H9 (cell line): Measurements from ENCODE around the gene STPG1. TPM values are rescaled to one million over a fixed set of nuclear protein-coding genes. Genes with fewer than 3 reads are reported as not detected.

Experiments used
- DNase-seq: peaks from one replicate; pipeline ENCODE4 v3.0.0-alpha.2; 2017
- H2AFZ ChIP-seq: one replicate; pipeline ENCODE4 v1.6.1; 2013; ENCODE audit warnings: mild to moderate bottlenecking, low read length, control low read depth, moderate library complexity
- H2AK5ac ChIP-seq: 2 replicates; pipeline ENCODE4 v1.6.1; 2013; ENCODE audit warnings: low read length, control low read depth, mixed read lengths; ENCODE audit not compliant: insufficient read length
- H2BK120ac ChIP-seq: one replicate; pipeline ENCODE4 v1.6.1; 2013; ENCODE audit warnings: low read depth, mild to moderate bottlenecking, low read length, control low read depth, inconsistent platforms; ENCODE audit not compliant: poor library complexity, severe bottlenecking
- H2BK12ac ChIP-seq: 2 replicates; pipeline ENCODE4 v1.6.1; 2013; ENCODE audit warnings: low read length, control low read depth, mixed read lengths, low read depth; ENCODE audit not compliant: insufficient read length
- H2BK15ac ChIP-seq: 2 replicates; pipeline ENCODE4 v1.6.1; 2013; ENCODE audit warnings: low read depth, low read length, control low read depth
- H2BK20ac ChIP-seq: one replicate; pipeline ENCODE4 v1.6.1; 2013; ENCODE audit warnings: low read depth, mild to moderate bottlenecking, low read length, control low read depth, inconsistent platforms; ENCODE audit not compliant: poor library complexity, severe bottlenecking
- H2BK5ac ChIP-seq: 2 replicates; pipeline ENCODE4 v1.6.1; 2013; ENCODE audit warnings: low read length, control low read depth, mixed read lengths; ENCODE audit not compliant: insufficient read length
- H3K14ac ChIP-seq: 2 replicates; pipeline ENCODE4 v1.6.1; 2013; ENCODE audit warnings: low read length, control low read depth; ENCODE audit not compliant: insufficient read depth
- H3K18ac ChIP-seq: 2 replicates; pipeline ENCODE4 v1.6.1; 2013; ENCODE audit warnings: low read depth, mild to moderate bottlenecking, mixed read lengths, low read length, control low read depth; ENCODE audit not compliant: insufficient read length
- H3K23ac ChIP-seq: 2 replicates; pipeline ENCODE4 v1.6.1; 2013; ENCODE audit warnings: low read length, control low read depth, mixed read lengths, low read depth; ENCODE audit not compliant: insufficient read length
- H3K23me2 ChIP-seq: 2 replicates; pipeline ENCODE4 v1.6.1; 2013; ENCODE audit warnings: low read depth, mild to moderate bottlenecking, mixed read lengths, low read length, control low read depth; ENCODE audit not compliant: insufficient read length, poor library complexity, severe bottlenecking
- H3K27ac ChIP-seq: 2 replicates; pipeline ENCODE4 v1.5.1; 2013; ENCODE audit warnings: low read length, control low read depth, mixed read lengths, low read depth; ENCODE audit not compliant: insufficient read length
- H3K27me3 ChIP-seq: 2 replicates; pipeline ENCODE4 v1.6.1; 2013; ENCODE audit warnings: low read length, control low read depth, inconsistent platforms; ENCODE audit not compliant: insufficient read depth
- H3K4ac ChIP-seq: 2 replicates; pipeline ENCODE4 v1.6.1; 2013; ENCODE audit warnings: low read depth, mild to moderate bottlenecking, control low read depth, inconsistent platforms, low read length, moderate library complexity
- H3K4me1 ChIP-seq: 2 replicates; pipeline ENCODE4 v1.6.1; 2013; ENCODE audit warnings: low read length, control low read depth, inconsistent platforms; ENCODE audit not compliant: insufficient read depth
- H3K4me2 ChIP-seq: 2 replicates; pipeline ENCODE4 v1.6.1; 2013; ENCODE audit warnings: low read length, control low read depth, mixed read lengths; ENCODE audit not compliant: insufficient read length, insufficient read depth
- H3K56ac ChIP-seq: 2 replicates; pipeline ENCODE4 v1.6.1; 2013; ENCODE audit warnings: low read depth, mild to moderate bottlenecking, mixed read lengths, low read length, control low read depth; ENCODE audit not compliant: insufficient read length
- H3K79me1 ChIP-seq: 2 replicates; pipeline ENCODE4 v1.6.1; 2013; ENCODE audit warnings: low read depth, mild to moderate bottlenecking, moderate library complexity, low read length, control low read depth, inconsistent platforms; ENCODE audit not compliant: insufficient read depth, poor library complexity, severe bottlenecking
- H3K79me2 ChIP-seq: 2 replicates; pipeline ENCODE4 v1.6.1; 2013; ENCODE audit warnings: low read length, control low read depth, inconsistent platforms; ENCODE audit not compliant: insufficient read depth
- H3K9ac ChIP-seq: 2 replicates; pipeline ENCODE4 v1.6.1; 2013; ENCODE audit warnings: low read length, control low read depth, mixed read lengths; ENCODE audit not compliant: insufficient read length; ENCODE audit errors: extremely low read depth
- H3K9me3 ChIP-seq: one replicate; pipeline ENCODE4 v1.6.1; 2013; ENCODE audit warnings: low read depth, low read length, inconsistent platforms; ENCODE audit not compliant: control insufficient read depth
- H3T11ph ChIP-seq: one replicate; pipeline ENCODE4 v1.6.1; 2013; ENCODE audit warnings: mild to moderate bottlenecking, low read length, control low read depth, inconsistent platforms
- H4K20me1 ChIP-seq: one replicate; pipeline ENCODE4 v1.6.1; 2013; ENCODE audit not compliant: control insufficient read depth, insufficient read length, insufficient read depth
- H4K5ac ChIP-seq: 2 replicates; pipeline ENCODE4 v1.6.1; 2013; ENCODE audit warnings: low read depth, mild to moderate bottlenecking, mixed read lengths, low read length, control low read depth; ENCODE audit not compliant: insufficient read length
- H4K8ac ChIP-seq: replicated peaks from 2 replicates; pipeline ENCODE4 v1.6.1; 2013; ENCODE audit warnings: low read length, control low read depth, mixed read lengths, low read depth; ENCODE audit not compliant: insufficient read length
- H4K91ac ChIP-seq: 2 replicates; pipeline ENCODE4 v1.6.1; 2013; ENCODE audit warnings: low read depth, mild to moderate bottlenecking, moderate library complexity, mixed read lengths, low read length, control low read depth; ENCODE audit not compliant: insufficient read length
- H3K27ac Mint-ChIP-seq, 3 experiments: 2 replicates in 2 of 3; 3 replicates in 1 of 3; pipeline ENCODE4 v1.8.0; 2020 to 2021; ENCODE audit warnings: mixed read lengths in 3 of 3, mild to moderate bottlenecking in 1 of 3, moderate library complexity in 1 of 3
- H3K27me3 Mint-ChIP-seq: 2 replicates; pipeline ENCODE4 v1.8.0; 2021; ENCODE audit warnings: low read depth, mild to moderate bottlenecking, moderate library complexity, mixed read lengths
- H3K36me3 Mint-ChIP-seq, 3 experiments: 2 replicates in 2 of 3; 3 replicates in 1 of 3; pipeline ENCODE4 v1.8.0; 2020 to 2021; ENCODE audit warnings: low read depth in 3 of 3, mixed read lengths in 3 of 3; ENCODE audit not compliant: insufficient read depth in 1 of 3
- H3K4me1 Mint-ChIP-seq, 2 experiments: 2 replicates each; pipeline ENCODE4 v1.8.0; 2020; ENCODE audit warnings: mixed read lengths in 2 of 2
- H3K4me3 Mint-ChIP-seq, 2 experiments: 2 replicates in 1 of 2; 3 replicates in 1 of 2; pipeline ENCODE4 v1.8.0; 2020 to 2021; ENCODE audit warnings: mild to moderate bottlenecking in 2 of 2, mixed read lengths in 2 of 2, moderate library complexity in 1 of 2
- H3K9me3 Mint-ChIP-seq, 2 experiments: 2 replicates in 1 of 2; 3 replicates in 1 of 2; pipeline ENCODE4 v1.8.0; 2020; ENCODE audit warnings: mild to moderate bottlenecking in 2 of 2, mixed read lengths in 2 of 2, moderate library complexity in 1 of 2
- CTCF ChIP-seq: fragments of 200-600 bp; sonication (generic); conservative IDR thresholded peaks from 3 replicates; pipeline ENCODE4 v1.8.0; 2021; ENCODE audit warnings: antibody characterized with exemption, mild to moderate bottlenecking
- whole genome bisulfite sequencing: extraction: QIAGEN DNeasy Blood & Tissue Kit; methylation state at CpG from one replicate; pipeline ENCODE4 v1.1.7; 2013; ENCODE audit warnings: missing lambda C conversion rate, low lambda C conversion rate, mixed read lengths; ENCODE audit not compliant: insufficient read length; ENCODE audit errors: extremely low coverage; 5-methylcytosine and 5-hydroxymethylcytosine counted together
- total RNA-seq: library from RNA; stranded (reverse); gene quantifications from 2 replicates; pipeline ENCODE4 v1.2.1, GENCODE V29; 2021

The STPG1 gene
- total RNA-seq, 1 experiment from 2014 or later: 8.3 TPM

- Histone ChIP-seq H3K4me2 (no peak overlapping the region), H3K14ac (no peak overlapping the region), H3K27me3 (no peaks in the 10 kb centered on the region), H3K4ac (no peak overlapping the region), H4K20me1 (no peaks in the 10 kb centered on the region), H3K9me3 (no peaks in the 10 kb centered on the region), H2AFZ (no peak overlapping the region), H3K18ac (no peak overlapping the region), H2BK20ac (no peak overlapping the region), H2AK5ac (no peak overlapping the region), H3K9ac (no peak overlapping the region), H3T11ph (no peak overlapping the region), H4K91ac (no peak overlapping the region), H2BK120ac (no peak overlapping the region), H2BK12ac (no peak overlapping the region), H3K4me1 (no peaks in the 10 kb centered on the region), H3K23me2 (no peaks in the 10 kb centered on the region), H3K27ac (no peak overlapping the region), H2BK15ac (no peak overlapping the region), H3K79me2 (no peaks in the 10 kb centered on the region), H3K56ac (no peak overlapping the region), H4K8ac (no peak overlapping the region), H2BK5ac (no peak overlapping the region), H3K23ac (no peak overlapping the region), H3K79me1 (no peaks in the 10 kb centered on the region), H4K5ac (no peak overlapping the region)
- no peaks in the 10 kb centered on the region for H3K27me3 Mint-ChIP-seq
- H3K36me3 Mint-ChIP-seq: peaks cover 0 to 3% (median 0%) of the 10 kb centered on the region in 3 experiments; a peak in 1 of 7 replicates
- H3K9me3 Mint-ChIP-seq: no peaks in the 10 kb centered on the region
- H3K4me1 Mint-ChIP-seq: peaks cover 6 to 13% of the 10 kb centered on the region in 2 experiments
- peak overlapping the region in 2 of 3 experiments; percentile 91 to 93; a peak in 2 of 7 replicates for H3K27ac Mint-ChIP-seq
- no CpG with 5 or more reads among the region's 7 CpGs for WGBS
- TF ChIP-seq CTCF: no peak
- no peak for DNase-seq
- H3K4me3 Mint-ChIP-seq: no peak overlapping the region
These were observed 12.3 kb upstream of the STPG1 start for GRCh38 chr1:24425922-24426321.
